GM12878 (cell line): ENCODE data around the gene MLLT3. TPM values are rescaled to one million over a fixed set of nuclear protein-coding genes. Genes with fewer than 3 reads are reported as not detected.

Source experiments
- ATF2 ChIP-seq: IDR thresholded peaks from 2 replicates; pipeline ENCODE4 v1.6.1; 2012; ENCODE audit warnings: low read length, inconsistent platforms
- CHD2 ChIP-seq: IDR thresholded peaks from 2 replicates; pipeline ENCODE4 v1.6.1; 2011; ENCODE audit warnings: low read depth, low read length, improper control_type of control experiment, borderline replicate concordance
- CREM ChIP-seq: IDR thresholded peaks from 2 replicates; pipeline ENCODE4 v1.6.1; 2014; ENCODE audit warnings: antibody characterized with exemption, low read depth
- DPF2 ChIP-seq: fragments of 450-650 bp; IDR thresholded peaks from 2 replicates; pipeline ENCODE4 v1.6.1; 2017; ENCODE audit warnings: mild to moderate bottlenecking
- HDAC2 ChIP-seq: fragments of 200-600 bp; sonication (generic); IDR thresholded peaks from 2 replicates; pipeline ENCODE4 v1.6.1; 2017
- IRF3 ChIP-seq: fragments of 450-650 bp; IDR thresholded peaks from 2 replicates; pipeline ENCODE4 v1.6.1; 2014; ENCODE audit warnings: mild to moderate bottlenecking
- JUNB ChIP-seq: IDR thresholded peaks from 2 replicates; pipeline ENCODE4 v1.6.1; 2016; ENCODE audit warnings: antibody characterized with exemption, mild to moderate bottlenecking
- LARP7 ChIP-seq: fragments of 450-650 bp; IDR thresholded peaks from 2 replicates; pipeline ENCODE4 v1.6.1; 2017; ENCODE audit warnings: mild to moderate bottlenecking
- PML ChIP-seq: IDR thresholded peaks from 2 replicates; pipeline ENCODE4 v1.6.1; 2012; ENCODE audit warnings: low read length, inconsistent platforms
- RUNX3 ChIP-seq: IDR thresholded peaks from 2 replicates; pipeline ENCODE4 v1.6.1; 2012; ENCODE audit warnings: low read length, inconsistent platforms
- SREBF1 ChIP-seq: IDR thresholded peaks from 2 replicates; pipeline ENCODE4 v1.6.1; 2012; ENCODE audit warnings: mild to moderate bottlenecking, low read length
- USF1 ChIP-seq: IDR thresholded peaks from 2 replicates; pipeline ENCODE4 v1.6.1; 2011; ENCODE audit warnings: borderline replicate concordance, low read depth, mild to moderate bottlenecking, moderate library complexity, mixed read lengths, low read length; ENCODE audit not compliant: insufficient read depth; ENCODE audit errors: extremely low read length
- ZBTB40 ChIP-seq: fragments of 450-650 bp; IDR thresholded peaks from 2 replicates; pipeline ENCODE4 v1.6.1; 2016; ENCODE audit warnings: mild to moderate bottlenecking, moderate library complexity, borderline replicate concordance
- polyA plus RNA-seq, 11 experiments: library from polyadenylated mRNA; depleted of rRNA in 4 of 11; unstranded in 6 of 11; stranded (reverse) in 5 of 11; fragments of >200 nt; fragmentation: Nextera tagmentation in 4 of 11; fragmentation: Illumina TruSeq in 1 of 11; extraction: Ambion mirVana in 4 of 11; extraction: Trizol in 1 of 11; gene quantifications; 1 replicate in 1 of 11; 2 replicates in 10 of 11; pipeline versions ENCODE4 v1.2.1 to v1.2.3, GENCODE V29; 2011 to 2016; ENCODE audit warnings: inconsistent platforms in 2 of 11, missing spikeins in 2 of 11, low read depth in 1 of 11
- total RNA-seq, 4 experiments: library from RNA; depleted of rRNA in 3 of 4; stranded (reverse); fragments of >200 nt in 3 of 4; fragmentation: Illumina TruSeq in 1 of 4; extraction: Trizol in 1 of 4; gene quantifications; 2 replicates each; pipeline versions ENCODE4 v1.2.1 to v1.2.3, GENCODE V29; 2013 to 2021

Gene MLLT3
- total and polyA plus RNA-seq, 10 of the 15 experiments (the other 5 are each of a cell fraction or from before 2014, with no cell fraction given): 17.7 to 72.3 (median 35.6) TPM

GRCh38 chr9:20331095-20331685, 291.1 kb downstream of the MLLT3 start (continued):
- TF ChIP-seq DPF2: no peak
- TF ChIP-seq ZBTB40: no peak
- no peak for TF ChIP-seq LARP7
- no peak for TF ChIP-seq HDAC2
- TF ChIP-seq SREBF1: no peak
- no peak for TF ChIP-seq USF1
- peak; percentile 37; the same call in 1 of the 2 replicates for TF ChIP-seq RUNX3
- peak; percentile 12; the same call in 1 of the 2 replicates for TF ChIP-seq CREM
- no peak for TF ChIP-seq PML
- no peak for TF ChIP-seq CHD2
- peak; percentile 88 for TF ChIP-seq JUNB
- 0 out of 2 replicates have a peak, but pooled peaks have one; percentile 21 for TF ChIP-seq ATF2
- TF ChIP-seq IRF3: no peak
- TF ChIP-seq, all 136 proteins: peak for 6
